HepG2 (cell line): Measurements from ENCODE around the gene GPT2. TPM values are rescaled to one million over a fixed set of nuclear protein-coding genes. Genes with fewer than 3 reads are reported as not detected.

ENCODE experiments used
- CEBPB ChIP-seq: IDR thresholded peaks from 2 replicates; pipeline ENCODE4 v1.6.1; 2011; ENCODE audit warnings: low read depth, low read length, improper control_type of control experiment, borderline replicate concordance
- EP300 ChIP-seq, 3 experiments: sonication (generic) in 1 of 3; formaldehyde crosslinking in 1 of 3; IDR thresholded peaks; 2 replicates each; pipeline versions ENCODE4 v1.5.1 to v1.6.1; 2011 to 2020; ENCODE audit warnings: low read depth in 2 of 3, low read length in 2 of 3, borderline replicate concordance in 1 of 3, improper control_type of control experiment in 1 of 3, mild to moderate bottlenecking in 1 of 3, missing genetic modification reagents in 1 of 3, moderate library complexity in 1 of 3
- HMG20A ChIP-seq: IDR thresholded peaks from 2 replicates; pipeline ENCODE4 v1.6.1; 2016; ENCODE audit warnings: borderline replicate concordance
- MAFF ChIP-seq: IDR thresholded peaks from 2 replicates; pipeline ENCODE4 v1.6.1; 2011; ENCODE audit warnings: low read depth, low read length, improper control_type of control experiment
- MIER3 ChIP-seq: IDR thresholded peaks from 2 replicates; pipeline ENCODE4 v1.6.1; 2016; ENCODE audit warnings: missing compliant biosample characterization, borderline replicate concordance
- MXD4 ChIP-seq: IDR thresholded peaks from 2 replicates; pipeline ENCODE4 v1.6.1; 2016; ENCODE audit warnings: mild to moderate bottlenecking, missing biosample characterization, missing genetic modification reagents
- NR0B2 ChIP-seq: sonication (generic); formaldehyde crosslinking; IDR thresholded peaks from 2 replicates; pipeline ENCODE4 v1.4.0; 2020; ENCODE audit warnings: mild to moderate bottlenecking, missing genetic modification reagents
- NR2F2 ChIP-seq: IDR thresholded peaks from 2 replicates; pipeline ENCODE4 v1.6.1; 2012; ENCODE audit warnings: low read depth, inconsistent platforms, borderline replicate concordance
- PHF8 ChIP-seq: sonication (generic); formaldehyde crosslinking; IDR thresholded peaks from 2 replicates; pipeline ENCODE4 v1.5.0; 2020; ENCODE audit warnings: missing genetic modification reagents
- RARA ChIP-seq: IDR thresholded peaks from 2 replicates; pipeline ENCODE4 v1.6.1; 2016; ENCODE audit warnings: missing genetic modification reagents, missing compliant biosample characterization
- ZBTB38 ChIP-seq: sonication (generic); formaldehyde crosslinking; IDR thresholded peaks from 2 replicates; pipeline ENCODE4 v1.5.1; 2020; ENCODE audit warnings: mild to moderate bottlenecking, missing genetic modification reagents
- ZFP90 ChIP-seq: sonication (generic); formaldehyde crosslinking; IDR thresholded peaks from 2 replicates; pipeline ENCODE4 v1.8.0; 2022; ENCODE audit warnings: missing genetic modification reagents, mild to moderate bottlenecking, inconsistent platforms, borderline replicate concordance
- ZNF225 ChIP-seq: sonication (generic); formaldehyde crosslinking; IDR thresholded peaks from 2 replicates; pipeline ENCODE4 v1.4.0; 2020; ENCODE audit warnings: mild to moderate bottlenecking, missing genetic modification reagents
- ZNF318 ChIP-seq: sonication (generic); formaldehyde crosslinking; IDR thresholded peaks from 2 replicates; pipeline ENCODE4 v1.4.0; 2020; ENCODE audit warnings: mild to moderate bottlenecking, missing genetic modification reagents
- ZNF496 ChIP-seq: sonication (generic); formaldehyde crosslinking; IDR thresholded peaks from 2 replicates; pipeline ENCODE4 v1.8.1; 2023; ENCODE audit warnings: mild to moderate bottlenecking, moderate library complexity, missing genetic modification reagents; ENCODE audit not compliant: insufficient replicate concordance
- ZNF556 ChIP-seq: sonication (generic); formaldehyde crosslinking; IDR thresholded peaks from 2 replicates; pipeline ENCODE4 v1.4.0; 2020; ENCODE audit warnings: mild to moderate bottlenecking, missing genetic modification reagents, borderline replicate concordance
- ZNF572 ChIP-seq: sonication (generic); formaldehyde crosslinking; IDR thresholded peaks from 2 replicates; pipeline ENCODE4 v1.5.1; 2020; ENCODE audit warnings: mild to moderate bottlenecking, missing genetic modification reagents
- ZNF713 ChIP-seq: sonication (generic); formaldehyde crosslinking; IDR thresholded peaks from 2 replicates; pipeline ENCODE4 v1.4.0; 2020; ENCODE audit warnings: mild to moderate bottlenecking, missing genetic modification reagents
- ZNF83 ChIP-seq: sonication (generic); formaldehyde crosslinking; IDR thresholded peaks from 2 replicates; pipeline ENCODE4 v1.4.0; 2020; ENCODE audit warnings: missing genetic modification reagents, mild to moderate bottlenecking, borderline replicate concordance
- ZNF878 ChIP-seq: sonication (generic); formaldehyde crosslinking; IDR thresholded peaks from 2 replicates; pipeline ENCODE4 v1.8.1; 2023; ENCODE audit warnings: mild to moderate bottlenecking, missing genetic modification reagents, moderate library complexity
- polyA plus RNA-seq, 8 experiments: library from polyadenylated mRNA; depleted of rRNA in 3 of 8; stranded (reverse) in 7 of 8; unstranded in 1 of 8; fragments of >200 nt; fragmentation: Illumina TruSeq in 4 of 8; extraction: Trizol in 4 of 8; gene quantifications; 2 replicates each; pipeline versions ENCODE4 v1.2.1 to v1.2.3, GENCODE V29; 2011 to 2016; ENCODE audit warnings: low read depth in 4 of 8, missing spikeins in 1 of 8, mixed read lengths in 1 of 8; ENCODE audit not compliant: insufficient read depth in 1 of 8
- total RNA-seq, 5 experiments: library from RNA; depleted of rRNA; stranded (reverse); fragments of >200 nt; fragmentation: Illumina TruSeq; extraction: Trizol; gene quantifications; 2 replicates each; pipeline ENCODE4 v1.2.3, GENCODE V29; 2016; ENCODE audit warnings: low read depth in 1 of 5

GPT2 gene
- total and polyA plus RNA-seq, 2 of the 13 experiments (the other 11 are each of a cell fraction or from before 2014, with no cell fraction given), result 138 to 267 TPM

- 0 out of 2 replicates have a peak, but pooled peaks have one; percentile 75 for TF ChIP-seq ZNF572 (CRISPR knock-in tag)
- peak; percentile 72 for TF ChIP-seq HMG20A (CRISPR knock-in tag)
- peak; percentile 82; the same call in 1 of the 2 replicates for TF ChIP-seq CEBPB
- peak; percentile 76; the same call in 1 of the 2 replicates for TF ChIP-seq ZFP90 (CRISPR knock-in tag)
- TF ChIP-seq PHF8 (CRISPR knock-in tag), result peak; percentile 32; the same call in 1 of the 2 replicates
- TF ChIP-seq ZNF878, result 0 out of 2 replicates have a peak, but pooled peaks have one; percentile 42
- no peak for TF ChIP-seq ZNF496 (CRISPR knock-in tag)
- no peak for TF ChIP-seq ZNF83 (CRISPR knock-in tag)
- TF ChIP-seq NR0B2 (CRISPR knock-in tag), result peak; percentile 27; the same call in 1 of the 2 replicates
- TF ChIP-seq EP300 (IDR thresholded peaks at IDR 0.05; ENCODE audit: low read depth in 2 of 2, low read length in 2 of 2), result peak; percentile 64 to 67; a peak in 2 of 4 replicates
- TF ChIP-seq EP300 (CRISPR knock-in tag; IDR thresholded peaks at IDR 0.05; ENCODE audit: borderline replicate concordance), result peak; percentile 62; the same call in 1 of the 2 replicates
- TF ChIP-seq RARA, result peak; percentile 89
- TF ChIP-seq ZNF556 (CRISPR knock-in tag), result peak; percentile 59; the same call in 1 of the 2 replicates
- TF ChIP-seq ZNF713, result peak; percentile 90; the same call in 1 of the 2 replicates
- no peak for TF ChIP-seq MXD4 (CRISPR knock-in tag)
- peak; percentile 99 for TF ChIP-seq NR2F2
- peak; percentile 91 for TF ChIP-seq ZBTB38 (CRISPR knock-in tag)
- TF ChIP-seq MIER3 (CRISPR knock-in tag), result peak; percentile 70; the same call in 1 of the 2 replicates
- peak; percentile 19; the same call in 1 of the 2 replicates for TF ChIP-seq ZNF225
- TF ChIP-seq ZNF318, result no peak
- no peak for TF ChIP-seq MAFF
Measured at GRCh38 chr16:46918905-46919792, 35.0 kb downstream of the GPT2 start (continued).
